ENCODE data around the gene ADCY4. TPM values are rescaled to one million over a fixed set of nuclear protein-coding genes. Genes with fewer than 3 reads are reported as not detected.

Gene ADCY4
- total and polyA plus RNA-seq, 2 of the 13 experiments (the other 11 are each of a cell fraction or from before 2014, with no cell fraction given), result 0.03 TPM; not detected in 1

DNA sequence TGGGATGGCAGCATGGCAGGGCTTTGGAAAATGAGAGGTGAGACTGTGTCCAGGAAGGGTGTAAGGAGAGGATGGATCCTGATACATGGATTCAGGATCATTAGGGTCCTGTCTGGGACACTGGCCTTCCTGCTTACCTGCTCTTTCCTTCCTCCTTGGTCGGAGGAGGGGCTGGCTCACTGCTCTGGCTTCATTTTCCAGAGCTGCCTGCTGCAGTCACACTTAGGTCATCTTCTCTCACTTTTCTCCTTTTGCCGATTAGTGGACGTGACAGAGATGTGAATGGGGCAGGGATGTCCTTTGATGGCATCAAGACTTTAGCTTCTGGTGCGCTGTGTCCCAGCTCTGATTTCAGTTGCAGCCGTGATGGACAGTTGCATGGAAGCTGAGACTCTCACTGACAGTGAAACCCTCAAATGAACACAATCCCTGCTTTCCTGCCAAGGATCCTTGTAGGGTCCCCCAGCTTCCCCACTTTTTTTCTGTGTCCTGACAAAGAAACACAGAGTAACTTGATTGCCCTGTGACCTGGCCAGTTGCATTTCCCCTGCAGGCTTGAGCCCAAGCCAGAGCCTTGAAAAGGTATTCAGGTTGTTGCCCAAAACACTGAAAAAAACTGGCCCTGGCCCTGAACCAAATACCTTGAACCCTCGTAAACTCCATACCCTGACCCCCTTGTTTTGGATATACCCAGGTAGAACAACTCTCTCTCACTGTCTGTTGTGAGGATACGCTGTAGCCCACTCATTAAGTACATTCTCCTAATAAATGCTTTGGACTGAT, 26.3 kb downstream of the ADCY4 start (continued):
- TF ChIP-seq, protein P1, sequence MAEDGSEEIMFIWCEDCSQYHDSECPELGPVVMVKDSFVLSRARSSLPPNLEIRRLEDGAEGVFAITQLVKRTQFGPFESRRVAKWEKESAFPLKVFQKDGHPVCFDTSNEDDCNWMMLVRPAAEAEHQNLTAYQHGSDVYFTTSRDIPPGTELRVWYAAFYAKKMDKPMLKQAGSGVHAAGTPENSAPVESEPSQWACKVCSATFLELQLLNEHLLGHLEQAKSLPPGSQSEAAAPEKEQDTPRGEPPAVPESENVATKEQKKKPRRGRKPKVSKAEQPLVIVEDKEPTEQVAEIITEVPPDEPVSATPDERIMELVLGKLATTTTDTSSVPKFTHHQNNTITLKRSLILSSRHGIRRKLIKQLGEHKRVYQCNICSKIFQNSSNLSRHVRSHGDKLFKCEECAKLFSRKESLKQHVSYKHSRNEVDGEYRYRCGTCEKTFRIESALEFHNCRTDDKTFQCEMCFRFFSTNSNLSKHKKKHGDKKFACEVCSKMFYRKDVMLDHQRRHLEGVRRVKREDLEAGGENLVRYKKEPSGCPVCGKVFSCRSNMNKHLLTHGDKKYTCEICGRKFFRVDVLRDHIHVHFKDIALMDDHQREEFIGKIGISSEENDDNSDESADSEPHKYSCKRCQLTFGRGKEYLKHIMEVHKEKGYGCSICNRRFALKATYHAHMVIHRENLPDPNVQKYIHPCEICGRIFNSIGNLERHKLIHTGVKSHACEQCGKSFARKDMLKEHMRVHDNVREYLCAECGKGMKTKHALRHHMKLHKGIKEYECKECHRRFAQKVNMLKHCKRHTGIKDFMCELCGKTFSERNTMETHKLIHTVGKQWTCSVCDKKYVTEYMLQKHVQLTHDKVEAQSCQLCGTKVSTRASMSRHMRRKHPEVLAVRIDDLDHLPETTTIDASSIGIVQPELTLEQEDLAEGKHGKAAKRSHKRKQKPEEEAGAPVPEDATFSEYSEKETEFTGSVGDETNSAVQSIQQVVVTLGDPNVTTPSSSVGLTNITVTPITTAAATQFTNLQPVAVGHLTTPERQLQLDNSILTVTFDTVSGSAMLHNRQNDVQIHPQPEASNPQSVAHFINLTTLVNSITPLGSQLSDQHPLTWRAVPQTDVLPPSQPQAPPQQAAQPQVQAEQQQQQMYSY (CRISPR knock-in tag; IDR thresholded peaks at IDR 0.05), result no peak
- TF ChIP-seq, protein P2, sequence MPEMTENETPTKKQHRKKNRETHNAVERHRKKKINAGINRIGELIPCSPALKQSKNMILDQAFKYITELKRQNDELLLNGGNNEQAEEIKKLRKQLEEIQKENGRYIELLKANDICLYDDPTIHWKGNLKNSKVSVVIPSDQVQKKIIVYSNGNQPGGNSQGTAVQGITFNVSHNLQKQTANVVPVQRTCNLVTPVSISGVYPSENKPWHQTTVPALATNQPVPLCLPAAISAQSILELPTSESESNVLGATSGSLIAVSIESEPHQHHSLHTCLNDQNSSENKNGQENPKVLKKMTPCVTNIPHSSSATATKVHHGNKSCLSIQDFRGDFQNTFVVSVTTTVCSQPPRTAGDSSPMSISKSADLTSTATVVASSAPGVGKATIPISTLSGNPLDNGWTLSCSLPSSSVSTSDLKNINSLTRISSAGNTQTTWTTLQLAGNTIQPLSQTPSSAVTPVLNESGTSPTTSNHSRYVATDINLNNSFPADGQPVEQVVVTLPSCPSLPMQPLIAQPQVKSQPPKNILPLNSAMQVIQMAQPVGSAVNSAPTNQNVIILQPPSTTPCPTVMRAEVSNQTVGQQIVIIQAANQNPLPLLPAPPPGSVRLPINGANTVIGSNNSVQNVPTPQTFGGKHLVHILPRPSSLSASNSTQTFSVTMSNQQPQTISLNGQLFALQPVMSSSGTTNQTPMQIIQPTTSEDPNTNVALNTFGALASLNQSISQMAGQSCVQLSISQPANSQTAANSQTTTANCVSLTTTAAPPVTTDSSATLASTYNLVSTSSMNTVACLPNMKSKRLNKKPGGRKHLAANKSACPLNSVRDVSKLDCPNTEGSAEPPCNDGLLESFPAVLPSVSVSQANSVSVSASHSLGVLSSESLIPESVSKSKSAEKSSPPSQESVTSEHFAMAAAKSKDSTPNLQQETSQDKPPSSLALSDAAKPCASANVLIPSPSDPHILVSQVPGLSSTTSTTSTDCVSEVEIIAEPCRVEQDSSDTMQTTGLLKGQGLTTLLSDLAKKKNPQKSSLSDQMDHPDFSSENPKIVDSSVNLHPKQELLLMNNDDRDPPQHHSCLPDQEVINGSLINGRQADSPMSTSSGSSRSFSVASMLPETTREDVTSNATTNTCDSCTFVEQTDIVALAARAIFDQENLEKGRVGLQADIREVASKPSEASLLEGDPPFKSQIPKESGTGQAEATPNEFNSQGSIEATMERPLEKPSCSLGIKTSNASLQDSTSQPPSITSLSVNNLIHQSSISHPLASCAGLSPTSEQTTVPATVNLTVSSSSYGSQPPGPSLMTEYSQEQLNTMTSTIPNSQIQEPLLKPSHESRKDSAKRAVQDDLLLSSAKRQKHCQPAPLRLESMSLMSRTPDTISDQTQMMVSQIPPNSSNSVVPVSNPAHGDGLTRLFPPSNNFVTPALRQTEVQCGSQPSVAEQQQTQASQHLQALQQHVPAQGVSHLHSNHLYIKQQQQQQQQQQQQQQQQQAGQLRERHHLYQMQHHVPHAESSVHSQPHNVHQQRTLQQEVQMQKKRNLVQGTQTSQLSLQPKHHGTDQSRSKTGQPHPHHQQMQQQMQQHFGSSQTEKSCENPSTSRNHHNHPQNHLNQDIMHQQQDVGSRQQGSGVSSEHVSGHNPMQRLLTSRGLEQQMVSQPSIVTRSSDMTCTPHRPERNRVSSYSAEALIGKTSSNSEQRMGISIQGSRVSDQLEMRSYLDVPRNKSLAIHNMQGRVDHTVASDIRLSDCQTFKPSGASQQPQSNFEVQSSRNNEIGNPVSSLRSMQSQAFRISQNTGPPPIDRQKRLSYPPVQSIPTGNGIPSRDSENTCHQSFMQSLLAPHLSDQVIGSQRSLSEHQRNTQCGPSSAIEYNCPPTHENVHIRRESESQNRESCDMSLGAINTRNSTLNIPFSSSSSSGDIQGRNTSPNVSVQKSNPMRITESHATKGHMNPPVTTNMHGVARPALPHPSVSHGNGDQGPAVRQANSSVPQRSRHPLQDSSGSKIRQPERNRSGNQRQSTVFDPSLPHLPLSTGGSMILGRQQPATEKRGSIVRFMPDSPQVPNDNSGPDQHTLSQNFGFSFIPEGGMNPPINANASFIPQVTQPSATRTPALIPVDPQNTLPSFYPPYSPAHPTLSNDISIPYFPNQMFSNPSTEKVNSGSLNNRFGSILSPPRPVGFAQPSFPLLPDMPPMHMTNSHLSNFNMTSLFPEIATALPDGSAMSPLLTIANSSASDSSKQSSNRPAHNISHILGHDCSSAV (CRISPR knock-in tag; IDR thresholded peaks at IDR 0.05; ENCODE audit: borderline replicate concordance), result no peak
- no peak for TF ChIP-seq EEA1 (CRISPR knock-in tag; IDR thresholded peaks at IDR 0.05; ENCODE audit: borderline replicate concordance)
- TF ChIP-seq, protein P3, sequence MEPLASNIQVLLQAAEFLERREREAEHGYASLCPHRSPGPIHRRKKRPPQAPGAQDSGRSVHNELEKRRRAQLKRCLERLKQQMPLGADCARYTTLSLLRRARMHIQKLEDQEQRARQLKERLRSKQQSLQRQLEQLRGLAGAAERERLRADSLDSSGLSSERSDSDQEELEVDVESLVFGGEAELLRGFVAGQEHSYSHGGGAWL (CRISPR knock-in tag; IDR thresholded peaks at IDR 0.05), result no peak
- no peak for TF ChIP-seq NCOA5 (CRISPR knock-in tag; IDR thresholded peaks at IDR 0.05)
- TF ChIP-seq ZNF775 (CRISPR knock-in tag; IDR thresholded peaks at IDR 0.05; ENCODE audit: borderline replicate concordance), result no peak
- TF ChIP-seq ZNF44 (CRISPR knock-in tag; IDR thresholded peaks at IDR 0.05), result no peak
- no peak for TF ChIP-seq STAG1 (CRISPR knock-in tag; IDR thresholded peaks at IDR 0.05)
- TF ChIP-seq PRPF4 (IDR thresholded peaks at IDR 0.05; ENCODE audit: low read depth, low read length, poor library complexity, severe bottlenecking), result no peak
- TF ChIP-seq NFIB (CRISPR knock-in tag; IDR thresholded peaks at IDR 0.05; ENCODE audit: borderline replicate concordance), result no peak
- TF ChIP-seq NFE2L1 (CRISPR knock-in tag; IDR thresholded peaks at IDR 0.05; ENCODE audit: borderline replicate concordance), result peak; percentile 52; the same call in 1 of the 2 replicates
- no peak for TF ChIP-seq RELA (CRISPR knock-in tag; IDR thresholded peaks at IDR 0.05)
- TF ChIP-seq IKZF4 (CRISPR knock-in tag; IDR thresholded peaks at IDR 0.05; ENCODE audit: borderline replicate concordance, low read depth, not compliant biosample characterization), result no peak

Measured in HepG2 (cell line).